ENCODE data around the gene SYNE2. TPM values are rescaled to one million over a fixed set of nuclear protein-coding genes. Genes with fewer than 3 reads are reported as not detected.

The SYNE2 gene
- total and polyA plus RNA-seq, 2 of the 8 experiments (the other 6 are each of a cell fraction or from before 2014, with no cell fraction given) = 32.6 to 46.1 TPM

- Histone ChIP-seq H4K8ac (ENCODE audit: extremely low read depth, insufficient read depth, low read length) (no peak overlapping the region), H3K23me2 (ENCODE audit: low read depth, low read length) (no peaks in the 10 kb centered on the region), H3K27me3 (replicated peaks in 1 of 4; ENCODE audit: control insufficient read depth in 3 of 4, extremely low read depth in 1 of 4, insufficient read depth in 3 of 4, low read length in 3 of 4) (no peaks in the 10 kb centered on the region), H3K14ac (ENCODE audit: insufficient read length) (no peak overlapping the region), H3K4me1 (replicated peaks in 1 of 4; ENCODE audit: control insufficient read depth in 3 of 4, insufficient read depth in 4 of 4, low read length in 3 of 4) (no peaks in the 10 kb centered on the region), H3K79me2 (ENCODE audit: control insufficient read depth in 1 of 2, insufficient read depth in 2 of 2, low read length in 2 of 2) (no peaks in the 10 kb centered on the region), H2BK15ac (ENCODE audit: low read length) (no peak overlapping the region), H3K9me3 (ENCODE audit: insufficient read depth in 2 of 2, low read depth in 1 of 2, low read length in 1 of 2) (no peaks in the 10 kb centered on the region), H4K5ac (ENCODE audit: insufficient read length, low read depth, low read length) (no peak overlapping the region), H2AFZ (ENCODE audit: low read length) (no peak overlapping the region), H3K4ac (replicated peaks; ENCODE audit: insufficient read length, low read depth, low read length) (no peak overlapping the region), H3K56ac (replicated peaks; ENCODE audit: insufficient read length, low read depth, low read length) (no peak overlapping the region), H2BK120ac (replicated peaks; ENCODE audit: low read depth, low read length) (no peak overlapping the region), H2BK20ac (ENCODE audit: low read length) (no peak overlapping the region), H2BK5ac (ENCODE audit: low read depth, low read length) (no peak overlapping the region), H4K91ac (replicated peaks; ENCODE audit: insufficient read length, low read length) (no peak overlapping the region), H3K18ac (ENCODE audit: extremely low read depth, low read length) (no peak overlapping the region), H3K4me3 (ENCODE audit: extremely low read depth in 1 of 4, insufficient read depth in 2 of 4, low read depth in 3 of 4, low read length in 4 of 4) (no peak overlapping the region), H3K27ac (ENCODE audit: low read depth, low read length) (no peak overlapping the region), H3K79me1 (ENCODE audit: low read depth, low read length) (no peaks in the 10 kb centered on the region), H3K23ac (ENCODE audit: insufficient read length) (no peak overlapping the region), H2BK12ac (ENCODE audit: low read depth, low read length) (no peak overlapping the region), H2AK5ac (ENCODE audit: low read depth, low read length) (no peak overlapping the region), H3K4me2 (ENCODE audit: insufficient read depth in 1 of 2, low read depth in 2 of 2, low read length in 2 of 2) (no peak overlapping the region), H4K20me1 (replicated peaks in 1 of 2; ENCODE audit: control insufficient read depth in 1 of 2, insufficient read depth in 2 of 2, low read length in 2 of 2) (no peaks in the 10 kb centered on the region), H3K9ac (replicated peaks in 1 of 4; ENCODE audit: extremely low read depth in 1 of 4, low read depth in 3 of 4, low read length in 3 of 4) (no peak overlapping the region), H3K36me3 (ENCODE audit: control insufficient read depth in 2 of 4, insufficient read depth in 4 of 4, low read length in 3 of 4) (peaks cover 0 to 23% (median 7%) of the 10 kb centered on the region in 4 experiments; a peak in 4 of 8 replicates)
- DNase-seq (ENCODE audit: low read depth in 1 of 2, low spot score in 2 of 2) (no peak), FAIRE-seq (no peak)
- 91% methylated on average over 6 of the region's 6 CpGs; no CpG with 5 or more reads in 1 of the 2 experiments for WGBS, 2 experiments (ENCODE audit: extremely low coverage in 1 of 2, insufficient coverage in 1 of 2, insufficient read length in 1 of 2, insufficient replicate concordance in 2 of 2, low coverage in 1 of 2, low lambda C conversion rate in 2 of 2, missing lambda C conversion rate in 1 of 2)
- POLR2A ChIA-PET (ENCODE audit: partially characterized antibody) = no interaction called here
- CTCF ChIA-PET (ENCODE audit: partially characterized antibody) = interaction anchor here (0.5 kb wide), 1 partner anchor 116 kb away, joined by 3 read pairs; no protein-coding TSS in a partner anchor
- TF ChIP-seq CHD1 (IDR thresholded peaks at IDR 0.05; ENCODE audit: low read depth, low read length) (no peak), TAF7 (optimal IDR thresholded peaks at IDR 0.05; ENCODE audit: borderline replicate concordance, low read depth, low read length) (no peak), SIRT6 (IDR thresholded peaks at IDR 0.05; ENCODE audit: low read length) (no peak), CTCF (IDR thresholded peaks at IDR 0.05; ENCODE audit: control extremely low read depth in 1 of 3, insufficient read depth in 1 of 3, low read depth in 1 of 3, low read length in 3 of 3) (no peak), ZNF274 (IDR thresholded peaks at IDR 0.05; ENCODE audit: borderline replicate concordance, extremely low read depth, low read length) (no peak), ASH2L (IDR thresholded peaks at IDR 0.05; ENCODE audit: low read length) (no peak), TCF12 (IDR thresholded peaks at IDR 0.05; ENCODE audit: low read depth, low read length) (no peak), CBX8 (IDR thresholded peaks at IDR 0.05; ENCODE audit: borderline replicate concordance, low read depth, low read length) (no peak), TBP (IDR thresholded peaks at IDR 0.05; ENCODE audit: low read depth, low read length) (no peak)
Measured at GRCh38 chr14:63992858-63993257, 140.1 kb downstream of the SYNE2 start.

All from H1 (cell line).